ENCODE data around the gene CARD19. TPM values are rescaled to one million over a fixed set of nuclear protein-coding genes. Genes with fewer than 3 reads are reported as not detected.
A peak's percentile ranks its signal among the peaks of the same experiment; 100 is the strongest.
"Not testable (repeated sequence)": the region's sequence is repeated elsewhere in the genome, so short reads cannot be mapped to it uniquely, and the experiment has no call there.

CARD19 gene
- total RNA-seq, 1 donor from 2014 or later, result 27.1 TPM

DNA sequence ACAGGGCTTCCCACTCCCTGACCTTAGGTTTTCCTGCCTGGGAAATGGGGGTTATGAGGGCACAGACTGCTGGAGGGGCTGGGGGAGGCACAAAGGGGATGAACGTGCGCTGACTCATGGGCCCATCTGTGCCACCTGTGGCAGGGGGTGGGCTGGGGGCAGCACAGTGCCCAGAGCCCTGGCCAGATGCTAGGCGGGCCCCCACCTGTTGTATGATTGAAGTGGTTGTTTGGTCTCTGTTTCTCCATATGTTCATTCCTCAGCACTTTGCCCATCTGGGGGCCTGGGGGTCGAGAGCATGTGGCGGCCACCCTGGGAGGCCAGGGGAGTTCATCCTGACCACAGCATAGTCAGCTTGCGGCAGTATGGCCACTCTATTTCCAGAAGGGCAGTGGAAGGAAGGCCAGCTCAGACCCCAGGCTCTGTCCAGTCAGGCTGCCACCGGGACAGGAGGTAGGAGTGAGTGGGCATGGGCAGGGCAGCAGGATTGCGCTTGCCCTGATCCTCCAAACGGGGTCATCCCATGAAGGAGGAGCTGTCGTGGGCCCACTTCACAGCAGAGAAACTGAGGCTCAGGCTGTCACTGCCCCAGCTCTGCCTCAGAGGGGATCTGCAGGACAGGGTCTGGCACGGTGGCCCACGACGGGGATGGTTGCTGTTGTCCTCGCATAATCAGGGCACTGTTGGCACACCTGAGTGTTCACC lies 38.9 kb downstream of the CARD19 start:
- intact Hi-C loops (cut with DNase I), result loop anchor here (5.0 kb wide), 1 partner anchor 38 kb away; the partner anchor contains the start of gene CARD19
- ATAC-seq (no peak), DNase-seq (ENCODE audit: missing footprints) (peak; percentile 23)

- DNase-seq (ENCODE audit: missing footprints) (peak; percentile 66), ATAC-seq (no peak)
- intact Hi-C loops (cut with DNase I), result no loop called here
These were observed 40.0 kb downstream of the CARD19 start for GRCh38 chr9:93136011-93136440.

DNA sequence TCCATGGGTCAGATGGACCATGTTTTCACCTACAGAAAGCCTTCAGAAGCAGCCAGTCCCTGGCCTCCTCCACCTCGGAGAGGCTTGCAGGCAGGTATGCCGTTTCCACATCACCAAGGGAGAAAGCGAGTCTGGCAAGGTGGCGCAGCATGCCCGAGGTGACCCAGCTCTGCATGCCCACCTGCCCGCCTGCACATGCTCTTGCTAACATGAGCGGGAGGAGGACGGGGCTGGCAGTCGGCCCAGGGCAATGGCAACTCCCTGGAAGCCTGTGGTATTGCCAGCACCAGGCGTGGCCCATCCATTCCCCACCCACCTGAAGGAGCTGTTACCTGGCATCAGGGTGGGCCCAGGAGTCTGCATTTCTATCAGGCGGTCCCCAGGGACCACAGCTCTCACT lies 41.3 kb downstream of the CARD19 start:
- no peak for ATAC-seq
- peak; percentile 31 for DNase-seq (ENCODE audit: missing footprints)
- intact Hi-C loops (cut with DNase I), result no loop called here

DNA sequence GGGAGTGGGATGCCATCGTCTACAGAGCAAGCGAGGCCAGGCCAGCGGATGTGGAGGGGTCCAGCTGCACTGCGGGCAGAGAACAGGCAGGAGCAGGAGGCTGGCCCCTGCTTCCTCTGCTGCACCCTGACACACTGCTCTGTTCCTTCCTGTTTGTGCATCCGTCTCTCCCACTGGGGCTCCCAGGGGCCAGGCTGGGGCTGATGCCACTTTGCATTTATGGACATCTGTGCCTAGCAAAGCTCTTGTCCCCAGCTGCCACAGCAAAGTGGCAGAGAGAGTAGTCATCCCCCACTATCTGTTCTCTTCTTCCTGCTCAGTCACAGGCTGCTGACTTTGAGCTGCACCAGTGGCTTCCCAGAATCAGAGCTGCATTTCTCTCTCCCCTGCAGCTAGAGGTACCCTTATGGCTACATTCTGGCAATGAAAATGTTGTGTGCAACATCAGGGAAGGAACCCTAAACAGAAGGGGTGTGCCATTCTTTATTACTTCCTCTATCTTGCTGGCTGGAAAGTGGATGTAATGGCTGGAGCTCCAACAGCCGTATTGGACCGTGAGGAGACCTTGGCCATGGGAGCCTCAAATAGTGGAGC lies 42.3 kb downstream of the CARD19 start:
- ATAC-seq, result no peak
- intact Hi-C loops (cut with DNase I), result no loop called here
- peak; percentile 39 for DNase-seq (ENCODE audit: missing footprints)

DNA sequence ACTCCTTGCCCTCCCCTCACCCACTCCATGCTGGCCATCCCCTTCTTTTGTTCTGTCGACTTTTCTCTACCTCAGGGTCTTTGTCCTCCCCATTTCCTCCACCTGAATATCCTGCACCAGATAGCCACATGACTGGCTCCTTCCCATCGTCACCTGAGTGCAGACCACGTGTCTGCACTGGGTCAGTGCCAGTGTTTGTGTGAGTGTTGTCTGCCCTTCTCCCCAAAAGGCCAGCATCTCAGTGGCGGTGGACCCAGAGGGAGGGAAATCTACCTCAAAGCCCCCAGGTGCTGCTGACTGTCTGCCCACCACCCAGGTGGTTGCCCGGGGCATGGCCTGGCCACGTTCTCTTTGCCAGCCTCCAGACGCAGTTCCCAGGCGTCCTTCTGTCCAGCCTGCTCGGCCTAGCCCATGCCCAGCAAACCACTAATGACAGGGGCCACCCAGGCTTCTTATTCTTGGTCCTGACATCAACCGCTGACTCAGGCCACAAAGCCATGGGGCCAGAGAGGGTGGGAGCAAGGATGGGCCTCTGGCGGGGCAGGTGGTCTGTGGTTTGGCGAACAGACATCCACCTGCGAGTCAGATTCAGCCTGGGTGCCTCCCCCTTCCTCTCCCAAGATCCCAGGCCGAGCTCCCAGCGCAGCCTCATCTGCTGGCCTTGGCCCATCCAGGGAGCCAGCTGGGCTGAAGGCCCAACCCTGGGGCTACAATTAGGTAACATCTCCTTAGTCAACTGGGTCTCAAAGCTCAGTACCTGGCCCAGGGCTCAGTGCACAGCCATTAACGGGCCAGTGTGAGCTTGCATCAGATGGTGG lies 43.6 kb downstream of the CARD19 start:
- ATAC-seq, result no peak
- intact Hi-C loops (cut with DNase I), result no loop called here

GRCh38 chr9:93141771-93142483 lies 45.9 kb downstream of the CARD19 start:
- DNase-seq (ENCODE audit: missing footprints) (no peak), ATAC-seq (no peak)
- intact Hi-C loops (cut with DNase I), result no loop called here

More for the DNA sequence above, 43.6 kb downstream of the CARD19 start:
- peak; percentile 32 for DNase-seq (ENCODE audit: missing footprints)

GRCh38 chr9:93143830-93144530 lies 48.0 kb downstream of the CARD19 start:
- intact Hi-C loops (cut with DNase I), result no loop called here
- peak; percentile 58 for ATAC-seq
- no peak for DNase-seq (ENCODE audit: missing footprints)

DNA sequence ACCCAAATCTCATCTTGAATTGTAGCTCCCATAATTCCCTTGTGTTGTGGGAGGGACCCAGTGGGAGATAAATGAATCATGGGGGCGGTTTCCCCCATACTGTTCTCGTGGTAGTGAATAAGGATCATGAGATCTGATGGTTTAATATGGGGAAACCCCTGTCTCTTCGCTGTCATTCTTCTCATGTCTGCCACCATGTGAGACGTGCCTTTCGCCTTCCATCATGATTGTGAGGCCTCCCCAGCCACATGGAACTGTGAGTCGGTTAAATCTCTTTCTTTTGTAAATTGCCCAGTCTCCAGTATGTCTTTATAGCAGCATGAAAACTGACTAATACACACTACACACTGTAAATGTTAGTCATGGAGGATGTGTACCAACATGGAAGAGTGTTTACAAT lies 50.7 kb downstream of the CARD19 start:
- ATAC-seq; intact Hi-C loops (cut with DNase I); DNase-seq (ENCODE audit: missing footprints): not testable (repeated sequence)

GRCh38 chr9:93147632-93148031 lies 51.6 kb downstream of the CARD19 start:
- ATAC-seq (no peak), DNase-seq (ENCODE audit: missing footprints) (no peak)
- intact Hi-C loops (cut with DNase I), result no loop called here

DNA sequence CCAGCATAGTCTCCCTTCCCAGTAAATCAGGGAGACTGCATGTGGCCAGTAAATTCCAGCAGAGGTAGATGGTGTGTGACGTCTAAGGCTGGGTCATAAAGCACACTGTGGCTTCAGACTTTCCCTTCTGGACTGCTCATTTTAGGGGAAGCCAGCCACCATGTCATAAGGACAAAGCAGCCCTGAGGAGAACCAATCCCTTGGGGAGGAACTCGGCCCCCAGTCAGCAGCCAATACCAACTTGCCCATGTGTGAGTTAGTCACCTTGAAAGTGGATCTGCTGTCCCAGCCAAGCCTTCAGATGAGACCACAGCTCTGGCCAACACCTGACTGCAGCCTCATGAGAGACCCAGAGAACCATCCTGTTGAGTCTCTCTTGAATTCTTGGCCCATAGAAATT lies 52.7 kb downstream of the CARD19 start:
- ATAC-seq, result no peak
- DNase-seq (ENCODE audit: missing footprints), result no peak
- intact Hi-C loops (cut with DNase I), result no loop called here

GRCh38 chr9:93149361-93149760 lies 53.3 kb downstream of the CARD19 start:
- DNase-seq (ENCODE audit: missing footprints) (no peak), ATAC-seq (no peak)
- intact Hi-C loops (cut with DNase I), result no loop called here

GRCh38 chr9:93151097-93151784 lies 55.2 kb downstream of the CARD19 start:
- ATAC-seq, result no peak
- intact Hi-C loops (cut with DNase I), result no loop called here
- DNase-seq (ENCODE audit: missing footprints), result no peak

DNA sequence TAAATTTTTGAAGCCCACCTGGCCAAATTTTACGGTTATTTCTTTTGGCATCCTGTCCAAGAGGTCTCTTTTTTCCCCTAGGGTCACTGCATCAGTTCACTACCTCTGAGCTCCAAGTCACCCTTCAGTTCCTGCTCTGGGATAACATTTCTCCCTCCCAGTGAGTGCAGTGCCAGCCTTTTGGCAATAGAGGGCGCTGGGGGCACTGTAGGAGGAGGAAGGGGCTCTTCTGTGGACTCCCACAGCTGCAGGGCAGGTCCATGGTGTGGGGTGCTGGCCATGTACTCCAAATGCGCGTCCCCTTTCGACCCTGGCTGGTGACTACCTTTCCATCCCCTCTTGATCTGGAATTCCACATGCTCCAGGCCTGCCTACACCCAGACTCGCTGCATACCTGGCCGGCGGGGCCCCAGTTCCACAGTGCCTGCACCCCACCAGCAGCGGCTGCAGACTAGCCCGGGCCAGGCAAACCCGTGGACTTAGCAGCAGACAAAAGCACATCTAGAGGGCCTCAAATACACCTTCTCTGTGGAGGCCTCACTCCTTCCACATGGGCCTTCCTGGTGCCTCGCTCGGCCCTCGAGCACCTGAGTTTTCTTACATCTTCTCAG lies 58.4 kb downstream of the CARD19 start:
- intact Hi-C loops (cut with DNase I), result no loop called here
- ATAC-seq (no peak), DNase-seq (ENCODE audit: missing footprints) (no peak)

DNA sequence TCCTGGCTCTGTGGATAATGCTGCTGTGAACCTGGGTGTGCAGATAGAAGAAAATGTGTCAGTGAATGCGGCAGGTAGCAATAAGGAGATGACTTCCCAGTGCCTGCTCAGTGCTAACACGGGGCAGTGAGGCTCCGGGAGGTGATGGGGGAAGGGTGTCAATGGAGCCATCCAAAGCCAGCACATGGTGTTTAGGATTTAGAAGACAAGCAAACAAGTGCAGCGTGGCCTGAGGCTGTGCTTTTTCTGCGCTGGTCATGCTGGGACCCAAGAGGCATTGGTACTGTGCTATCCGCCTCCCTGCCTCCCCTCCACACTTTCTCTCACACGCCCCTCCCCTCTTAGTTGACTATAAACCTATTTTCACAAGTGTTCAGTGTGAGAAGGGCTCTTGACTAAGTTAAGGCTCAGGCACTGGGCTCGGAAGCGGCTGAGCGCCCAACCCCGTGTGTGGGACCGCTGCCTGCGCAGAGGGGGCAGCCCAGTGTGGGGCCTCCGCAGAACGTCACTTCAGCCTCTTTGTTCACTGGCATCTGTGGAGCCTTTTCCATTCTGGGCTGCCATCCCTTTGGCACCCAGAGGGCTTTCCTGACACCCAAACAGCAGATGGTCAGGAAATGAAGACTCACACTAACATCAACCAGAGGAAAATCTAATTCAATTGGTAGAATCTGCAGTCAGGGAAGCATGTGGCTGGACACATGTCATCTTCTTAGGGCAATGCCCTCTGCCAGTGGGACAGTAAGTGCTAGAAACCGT lies 59.9 kb downstream of the CARD19 start:
- no peak for ATAC-seq
- intact Hi-C loops (cut with DNase I), result loop anchor here (5.0 kb wide), 1 partner anchor 806 kb away; no protein-coding TSS in a partner anchor
- DNase-seq (ENCODE audit: missing footprints), result no peak

GRCh38 chr9:93156475-93157008 lies 60.5 kb downstream of the CARD19 start:
- intact Hi-C loops (cut with DNase I), result loop anchor here (5.0 kb wide), 1 partner anchor 806 kb away; no protein-coding TSS in a partner anchor
- no peak for ATAC-seq
- DNase-seq (ENCODE audit: missing footprints), result no peak
